GM10266 (cell line): Measurements from ENCODE around the gene RNF103.

Experiments
- DNase-seq: peaks from one replicate; pipeline ENCODE4 v3.0.0; 2012; ENCODE audit errors: extremely low spot score
- CTCF ChIP-seq: IDR thresholded peaks from 2 replicates; pipeline ENCODE4 v1.5.1; 2012; ENCODE audit warnings: mild to moderate bottlenecking, low read depth; ENCODE audit not compliant: control insufficient read depth, insufficient read depth; ENCODE audit errors: missing control alignments

The RNF103 gene

DNA sequence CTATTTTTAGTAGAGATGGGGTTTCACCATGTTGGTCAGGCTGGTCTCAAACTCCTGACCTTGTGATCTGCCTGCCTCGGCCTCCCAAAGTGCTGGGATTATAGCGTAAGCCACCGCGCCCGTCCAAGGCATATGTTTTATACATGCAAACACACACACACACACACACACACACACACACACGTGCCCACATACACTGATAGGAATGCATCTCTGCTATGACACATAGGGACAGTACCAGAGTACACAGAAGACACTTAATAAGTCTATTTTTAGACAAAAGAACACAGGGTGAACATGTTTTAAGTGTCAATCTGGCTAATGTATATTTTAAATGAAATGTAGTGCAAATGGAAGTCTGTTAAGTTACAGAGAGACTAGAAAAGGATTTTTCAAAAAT, 10.7 kb upstream of the RNF103 start:
- DNase-seq: no peak
- TF ChIP-seq CTCF: no peak

- no peak for TF ChIP-seq CTCF
- DNase-seq: no peak
Measured at GRCh38 chr2:86633155-86633651, 9.5 kb upstream of the RNF103 start.

DNA sequence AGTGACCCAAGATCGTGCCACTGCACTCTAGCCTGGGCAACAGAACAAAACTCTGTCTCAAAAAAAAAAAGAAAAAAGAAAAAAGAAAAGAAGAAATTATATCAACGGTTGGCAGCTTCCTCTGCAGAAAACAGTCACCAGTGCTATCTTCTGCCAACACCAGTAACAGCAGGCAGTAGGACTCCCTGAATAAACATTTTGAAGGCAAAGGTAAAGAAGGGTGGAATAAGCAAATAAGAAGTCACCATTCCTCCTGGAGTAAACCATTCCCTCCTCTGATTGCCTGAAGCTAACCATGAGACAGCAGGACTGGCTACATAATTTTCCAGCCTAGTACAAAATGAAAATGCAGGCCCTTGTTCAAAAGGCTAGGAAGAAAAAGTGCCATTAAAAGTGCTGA, 9.0 kb upstream of the RNF103 start:
- DNase-seq: no peak
- no peak for TF ChIP-seq CTCF

- DNase-seq: no peak
- no peak for TF ChIP-seq CTCF
Measured at GRCh38 chr2:86631846-86632485, 8.3 kb upstream of the RNF103 start.

DNA sequence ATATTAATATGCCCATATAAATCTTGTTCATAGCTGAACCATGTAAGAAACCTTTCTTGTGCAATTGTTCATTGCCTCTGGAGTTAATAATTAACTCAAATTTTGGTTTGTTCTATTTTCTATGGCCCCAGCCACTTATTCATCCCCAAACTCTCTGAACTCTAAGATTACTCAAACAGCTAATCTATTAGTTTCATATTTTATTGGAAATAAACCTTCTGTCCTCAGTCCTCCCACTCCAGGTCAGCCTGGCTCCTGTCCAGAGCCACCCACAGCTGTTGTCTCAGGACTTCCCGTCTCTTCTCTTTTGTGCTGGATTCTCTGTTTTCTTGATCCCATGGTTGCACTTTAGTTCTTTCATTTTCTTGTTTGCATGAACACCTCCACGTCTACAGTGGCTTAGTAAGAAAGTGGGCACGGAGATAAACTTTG, 4.4 kb upstream of the RNF103 start:
- DNase-seq: peak; percentile 26
- no peak for TF ChIP-seq CTCF

GRCh38 chr2:86627550-86627949, 3.9 kb upstream of the RNF103 start:
- no peak for DNase-seq

More at GRCh38 chr2:86627550-86627949, 3.9 kb upstream of the RNF103 start:
- no peak for TF ChIP-seq CTCF
